OCI-M2 (cell line): ENCODE data around the gene COL1A1.

Experiments used
- DNase-seq: peaks from one replicate; lab custom pipeline; 2025; ENCODE audit not compliant: unreplicated experiment; lab: John Stamatoyannopoulos, UW

Gene COL1A1

GRCh38 chr17:50213026-50214022 lies 11.9 kb upstream of the COL1A1 start:
- no peak for DNase-seq

GRCh38 chr17:50212121-50212843 lies 10.9 kb upstream of the COL1A1 start:
- DNase-seq = no peak

GRCh38 chr17:50211249-50212120 lies 10.1 kb upstream of the COL1A1 start:
- no peak for DNase-seq

- DNase-seq = no peak
Observed at GRCh38 chr17:50210240-50211225, 9.1 kb upstream of the COL1A1 start.

GRCh38 chr17:50209472-50210239 lies 8.2 kb upstream of the COL1A1 start:
- no peak for DNase-seq

- DNase-seq = no peak
Observed at GRCh38 chr17:50209133-50209471, 7.7 kb upstream of the COL1A1 start.

- DNase-seq = no peak
Observed at GRCh38 chr17:50208611-50209061, 7.2 kb upstream of the COL1A1 start.

GRCh38 chr17:50207792-50208567 lies 6.5 kb upstream of the COL1A1 start:
- DNase-seq = no peak

GRCh38 chr17:50207315-50207714 lies 5.9 kb upstream of the COL1A1 start:
- DNase-seq = no peak

- no peak for DNase-seq
Observed at GRCh38 chr17:50206604-50207293, 5.3 kb upstream of the COL1A1 start.

- DNase-seq = no peak
Observed at GRCh38 chr17:50205963-50206505, 4.6 kb upstream of the COL1A1 start.

- DNase-seq = no peak
Observed at GRCh38 chr17:50205111-50205962, 3.9 kb upstream of the COL1A1 start.

GRCh38 chr17:50204431-50204830 lies 3.0 kb upstream of the COL1A1 start:
- no peak for DNase-seq

- no peak for DNase-seq
Observed at GRCh38 chr17:50203604-50204345, 2.3 kb upstream of the COL1A1 start.

GRCh38 chr17:50203086-50203485 lies 1.7 kb upstream of the COL1A1 start:
- DNase-seq = no peak
